HG02943 (cell line): Measurements from ENCODE around the gene LIX1L.

Experiments used
- ATAC-seq: cut with Tn5 transposase; IDR thresholded peaks from one replicate; pipeline ENCODE4 v1.9.1; 2021; ENCODE audit warnings: mild to moderate bottlenecking, low read depth, moderate library complexity; ENCODE audit not compliant: unreplicated experiment

The LIX1L gene

GRCh38 chr1:145957443-145958319 lies at the start of gene LIX1L:
Gene LIX1L (minus strand): TSS chr1:145958017. CDS start chr1:145957927, 90 bp downstream.
- ATAC-seq: peak; percentile 95

GRCh38 chr1:146001709-146002108 lies 43.9 kb upstream of the LIX1L start:
- ATAC-seq: no peak

GRCh38 chr1:145999321-146000024 lies 41.7 kb upstream of the LIX1L start:
- ATAC-seq: no peak

- ATAC-seq: no peak
Measured at GRCh38 chr1:145997718-145998023, 39.9 kb upstream of the LIX1L start.

- no peak for ATAC-seq
Measured at GRCh38 chr1:145997016-145997717, 39.4 kb upstream of the LIX1L start.

GRCh38 chr1:145996433-145997015 lies 38.7 kb upstream of the LIX1L start, which contains the start of gene TXNIP:
Gene TXNIP (minus strand): TSS chr1:145996579. CDS start chr1:145996266, 313 bp downstream.
- ATAC-seq: no peak

- no peak for ATAC-seq
Measured at GRCh38 chr1:145995964-145996432, 38.2 kb upstream of the LIX1L start.

- no peak for ATAC-seq
Measured at GRCh38 chr1:145995148-145995881, 37.5 kb upstream of the LIX1L start.

- ATAC-seq: no peak
Measured at GRCh38 chr1:145994391-145995120, 36.7 kb upstream of the LIX1L start.

GRCh38 chr1:145993618-145994390 lies 36.0 kb upstream of the LIX1L start:
- no peak for ATAC-seq

- ATAC-seq: no peak
Measured at GRCh38 chr1:145992958-145993617, 35.3 kb upstream of the LIX1L start.

- ATAC-seq: no peak
Measured at GRCh38 chr1:145992502-145992936, 34.7 kb upstream of the LIX1L start.

- ATAC-seq: no peak
Measured at GRCh38 chr1:145991735-145992412, 34.1 kb upstream of the LIX1L start.

GRCh38 chr1:145990249-145990855 lies 32.5 kb upstream of the LIX1L start:
- no peak for ATAC-seq

- ATAC-seq: no peak
Measured at GRCh38 chr1:145988773-145989172, 31.0 kb upstream of the LIX1L start.

GRCh38 chr1:145987926-145988325 lies 30.1 kb upstream of the LIX1L start:
- ATAC-seq: no peak

- no peak for ATAC-seq
Measured at GRCh38 chr1:145986551-145986950, 28.7 kb upstream of the LIX1L start.
